HCT116 (cell line): ENCODE data around the gene ZNF287. TPM values are rescaled to one million over a fixed set of nuclear protein-coding genes. Genes with fewer than 3 reads are reported as not detected.
"Not testable (repeated sequence)": the region's sequence is repeated elsewhere in the genome, so short reads cannot be mapped to it uniquely, and the experiment has no call there.

ENCODE experiments used
- ATAC-seq: fragments of 200-7000 bp; cut with Tn5 transposase; 2 replicates; pipeline ENCODE4 v1.9.1; 2020; ENCODE audit warnings: mild to moderate bottlenecking, moderate library complexity
- BruUV-seq: library from RNA; stranded (reverse); fragments of 400-500 nt; replicated peaks from 2 replicates; lab custom pipeline; 2021; lab: Mats Ljungman, UMichigan
- CTCF ChIA-PET: fragments of 300-600 bp; sonication (Branson Sonifier 250); formaldehyde crosslinking; loops from one replicate; lab custom pipeline; 2021; ENCODE audit warnings: antibody characterized with exemption; lab: Charles Lee
- POLR2A ChIA-PET: fragments of 300-600, 350-600 bp; sonication (Branson Sonifier 250); formaldehyde crosslinking; loops from one replicate; lab custom pipeline; 2021; ENCODE audit warnings: antibody characterized with exemption; lab: Charles Lee
- RAD21 ChIA-PET, 2 experiments: fragments of 300-600 bp; sonication (Branson Sonifier 250); formaldehyde crosslinking; loops; one replicate each; lab custom pipeline; 2023; ENCODE audit warnings: low total read pairs in 2 of 2; ENCODE audit not compliant: uncharacterized antibody in 2 of 2, unreplicated experiment in 2 of 2, low non-redundant PET in 1 of 2; lab: Charles Lee
- DNase-seq: peaks from one replicate; pipeline ENCODE4 v3.0.0-alpha.2; 2010; ENCODE audit warnings: low read depth, low spot score
- H2AFZ ChIP-seq: fragments of 200-600 bp; shearing (Covaris generic), sonication (generic); 2 replicates; pipeline ENCODE4 v1.6.1; 2017; ENCODE audit warnings: low read depth, mixed run types, mixed read lengths, antibody characterized with exemption, low read length; ENCODE audit not compliant: poor library complexity, severe bottlenecking
- H3K27ac ChIP-seq: 2 replicates; pipeline ENCODE4 v1.5.1; 2012; ENCODE audit warnings: low read depth, low read length
- H3K27me3 ChIP-seq: fragments of 200-600 bp; sonication (generic); 2 replicates; pipeline ENCODE4 v1.6.1; 2016; ENCODE audit warnings: mixed run types, low read length, mixed read lengths; ENCODE audit not compliant: insufficient read depth
- H3K36me3 ChIP-seq, 2 experiments: fragments of 200-500 bp in 1 of 2; fragments of 200-600 bp in 1 of 2; sonication (Bioruptor generic) in 1 of 2; sonication (generic) in 1 of 2; 2 replicates each; pipeline versions ENCODE4 v1.5.1 to v1.6.1; 2014 to 2016; ENCODE audit warnings: low read length in 2 of 2, inconsistent platforms in 1 of 2, mixed read lengths in 1 of 2, mixed run types in 1 of 2; ENCODE audit not compliant: insufficient read depth in 2 of 2, control insufficient read depth in 1 of 2
- H3K4me1 ChIP-seq, 2 experiments: fragments of 200-600 bp in 1 of 2; sonication (generic) in 1 of 2; 2 replicates each; pipeline versions ENCODE4 v1.5.1 to v1.6.1; 2012 to 2017; ENCODE audit warnings: low read length in 2 of 2, inconsistent platforms in 1 of 2, mild to moderate bottlenecking in 1 of 2, mixed read lengths in 1 of 2, mixed run types in 1 of 2, moderate library complexity in 1 of 2; ENCODE audit not compliant: insufficient read depth in 2 of 2, control insufficient read depth in 1 of 2
- H3K4me2 ChIP-seq: fragments of 200-600 bp; sonication (generic); 2 replicates; pipeline ENCODE4 v1.6.1; 2017; ENCODE audit warnings: mixed run types, low read length, mixed read lengths
- H3K4me3 ChIP-seq, 2 experiments: fragments of 200-600 bp in 1 of 2; sonication (generic) in 1 of 2; replicated peaks in 1 of 2; 2 replicates each; pipeline ENCODE4 v1.5.1; 2011 to 2016; ENCODE audit warnings: low read length in 2 of 2, control low read depth in 1 of 2, low read depth in 1 of 2, mild to moderate bottlenecking in 1 of 2, mixed read lengths in 1 of 2, mixed run types in 1 of 2
- H3K79me2 ChIP-seq: fragments of 200-600 bp; sonication (generic); 2 replicates; pipeline ENCODE4 v1.6.1; 2017; ENCODE audit warnings: mild to moderate bottlenecking, mixed run types, low read length, moderate library complexity, mixed read lengths; ENCODE audit not compliant: insufficient read depth
- H3K9ac ChIP-seq: fragments of 200-600 bp; sonication (generic); 2 replicates; pipeline ENCODE4 v1.6.1; 2016; ENCODE audit warnings: low read length, mixed read lengths
- H3K9me2 ChIP-seq: fragments of 200-600 bp; sonication (generic), shearing (Covaris generic); 2 replicates; pipeline ENCODE4 v1.6.1; 2017; ENCODE audit warnings: mixed run types, mild to moderate bottlenecking, moderate library complexity; ENCODE audit not compliant: insufficient read depth
- H3K9me3 ChIP-seq, 2 experiments: fragments of 200-500 bp in 1 of 2; fragments of 200-600 bp in 1 of 2; sonication (Bioruptor generic) in 1 of 2; sonication (generic) in 1 of 2; 2 replicates each; pipeline ENCODE4 v1.6.1; 2014 to 2017; ENCODE audit warnings: low read length in 2 of 2, mixed read lengths in 2 of 2, inconsistent platforms in 1 of 2, low read depth in 1 of 2, mild to moderate bottlenecking in 1 of 2, mixed run types in 1 of 2, moderate library complexity in 1 of 2; ENCODE audit not compliant: control insufficient read depth in 1 of 2, insufficient read depth in 1 of 2
- H4K20me1 ChIP-seq: fragments of 200-600 bp; sonication (generic), shearing (Covaris generic); 2 replicates; pipeline ENCODE4 v1.6.1; 2017; ENCODE audit warnings: mixed run types, mild to moderate bottlenecking, moderate library complexity; ENCODE audit not compliant: insufficient read depth
- ATF3 ChIP-seq: IDR thresholded peaks from 2 replicates; pipeline ENCODE4 v1.6.1; 2012
- CTCF ChIP-seq, 3 experiments: fragments of 200-600 bp in 1 of 3; sonication (generic) in 1 of 3; IDR thresholded peaks in 2 of 3; conservative IDR thresholded peaks in 1 of 3; 2 replicates each; pipeline ENCODE4 v1.5.1; 2012 to 2017; ENCODE audit warnings: low read depth in 2 of 3, low read length in 2 of 3, antibody characterized with exemption in 1 of 3, borderline replicate concordance in 1 of 3, control low read depth in 1 of 3, mild to moderate bottlenecking in 1 of 3, mixed read lengths in 1 of 3, mixed run types in 1 of 3, moderate library complexity in 1 of 3; ENCODE audit not compliant: insufficient read depth in 1 of 3
- EGR1 ChIP-seq: IDR thresholded peaks from 2 replicates; pipeline ENCODE4 v1.6.1; 2012; ENCODE audit warnings: low read depth
- ELF1 ChIP-seq: IDR thresholded peaks from 2 replicates; pipeline ENCODE4 v1.6.1; 2012; ENCODE audit warnings: low read depth, borderline replicate concordance
- EZH2 ChIP-seq: fragments of 200-600 bp; sonication (generic); IDR thresholded peaks from 2 replicates; pipeline ENCODE4 v1.6.1; 2017; ENCODE audit warnings: antibody characterized with exemption, mixed run types
- POLR2A ChIP-seq: IDR thresholded peaks from 2 replicates; pipeline ENCODE4 v1.7.0; 2011; ENCODE audit warnings: borderline replicate concordance; ENCODE audit not compliant: insufficient read depth, insufficient read length; ENCODE audit errors: extremely low read depth
- RAD21 ChIP-seq: IDR thresholded peaks from 2 replicates; pipeline ENCODE4 v1.6.1; 2012; ENCODE audit warnings: low read depth, mild to moderate bottlenecking
- intact Hi-C: fragments of 100-400 bp; cut with micrococcal nuclease; formaldehyde crosslinking; loops from 2 replicates; pipeline ENCODE4 v1.10.0; 2022
- total RNA-seq: library from RNA; stranded (reverse); gene quantifications from one replicate; pipeline ENCODE4 v1.2.1, GENCODE V29; 2021; ENCODE audit not compliant: unreplicated experiment

Gene ZNF287
- total RNA-seq, 1 experiment from 2014 or later = not detected

DNA sequence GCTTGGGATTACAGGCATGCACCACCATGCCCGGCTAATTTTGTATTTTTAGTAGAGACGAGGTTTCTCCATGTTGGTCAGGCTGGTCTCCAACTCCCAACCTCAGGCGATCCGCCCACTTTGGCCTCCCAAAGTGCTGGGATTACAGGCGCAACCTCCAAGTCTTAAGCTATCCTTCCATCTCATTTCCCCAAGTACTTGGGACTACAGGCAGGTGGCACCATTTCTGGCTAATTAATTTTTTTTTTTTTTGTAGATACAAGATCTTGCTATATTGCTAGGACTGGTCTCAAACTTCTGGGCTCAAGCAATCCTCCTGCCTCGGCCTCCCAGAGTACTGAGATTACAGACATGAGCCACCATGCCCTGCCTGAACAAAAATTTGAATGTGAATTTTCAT lies 43.4 kb downstream of the ZNF287 start:
- BruUV-seq, H4K20me1 ChIP-seq, H3K4me2 ChIP-seq, ATAC-seq, H2AFZ ChIP-seq, H3K79me2 ChIP-seq, RAD21 ChIA-PET, H3K4me1 ChIP-seq, H3K9me3 ChIP-seq, H3K36me3 ChIP-seq, POLR2A ChIA-PET, H3K27me3 ChIP-seq, DNase-seq, H3K9me2 ChIP-seq, H3K27ac ChIP-seq, H3K9ac ChIP-seq, H3K4me3 ChIP-seq: not testable (repeated sequence)
- TF ChIP-seq RAD21 (peak; percentile 18; the same call in 1 of the 2 replicates), CTCF (IDR thresholded peaks at IDR 0.05 in 2 of 3, conservative IDR thresholded peaks at IDR 0.05 in 1 of 3; ENCODE audit: borderline replicate concordance in 1 of 3, insufficient read depth in 1 of 3, low read depth in 2 of 3, low read length in 2 of 3) (peak; percentile 8 to 35 (median 26); a peak in 1 of 6 replicates)
- intact Hi-C loops = loop anchor here (10.0 kb wide), 1 partner anchor 349 kb away; no protein-coding TSS in a partner anchor
- CTCF ChIA-PET = interaction anchor here (1.0 kb wide), 1 partner anchor 10 kb away, joined by 4 read pairs; no protein-coding TSS in a partner anchor

- ChIA-PET CTCF (interaction anchor here (0.7 to 2.8 kb wide), 19 partner anchors 9 to 225 kb away, joined by 3 to 43 read pairs (median 5); no protein-coding TSS in a partner anchor), RAD21 (interaction anchor here (1.0 to 1.3 kb wide), 5 partner anchors 67 to 157 kb away, joined by 3 to 6 read pairs (median 3); no protein-coding TSS in a partner anchor), POLR2A (interaction anchor here (0.9 to 1.3 kb wide), 4 partner anchors 15 to 140 kb away, joined by 3 to 6 read pairs (median 5); partner anchors contain the start of gene UBB)
- no peaks in the 10 kb centered on the region for H3K9me2 ChIP-seq
- H3K4me1 ChIP-seq = peaks cover 16 to 19% of the 10 kb centered on the region in 2 experiments
- no peaks in the 10 kb centered on the region for H4K20me1 ChIP-seq
- ATAC-seq (peak; percentile 91), DNase-seq (peak; percentile 77)
- peak overlapping the region; percentile 22; the same call in 1 of the 2 replicates for H3K4me2 ChIP-seq
- H3K36me3 ChIP-seq = no peaks in the 10 kb centered on the region
- H3K9ac ChIP-seq = no peak overlapping the region
- no peaks in the 10 kb centered on the region for H3K9me3 ChIP-seq
- no peak overlapping the region; the same call in 1 of the 2 replicates for H3K27ac ChIP-seq
- H3K4me3 ChIP-seq = no peak overlapping the region
- no TSS peak for BruUV-seq
- TF ChIP-seq RAD21 (peak; percentile 97), EGR1 (no peak), POLR2A (no peak), ATF3 (no peak), EZH2 (no peak), CTCF (IDR thresholded peaks at IDR 0.05 in 2 of 3, conservative IDR thresholded peaks at IDR 0.05 in 1 of 3; ENCODE audit: borderline replicate concordance in 1 of 3, insufficient read depth in 1 of 3, low read depth in 2 of 3, low read length in 2 of 3) (peak; percentile 85 to 94 (median 94)), ELF1 (0 out of 2 replicates have a peak, but pooled peaks have one; percentile 20)
- no peaks in the 10 kb centered on the region for H3K79me2 ChIP-seq
- intact Hi-C loops = loop anchor here (1.0 to 10.0 kb wide), 4 partner anchors 68 to 354 kb away; no protein-coding TSS in a partner anchor
- peak overlapping the region; percentile 37 for H2AFZ ChIP-seq
- no peaks in the 10 kb centered on the region for H3K27me3 ChIP-seq
Observed at GRCh38 chr17:16521070-16521727, 47.8 kb downstream of the ZNF287 start.
